Activated CD4-positive, alpha-beta T cell treated with anti-CD3 and anti-CD28 coated beads, Interleukin-2, amount 50 U/mL, for 4 hours (primary cell): ENCODE measurements around the gene MYO7A.

ENCODE experiments used
- DNase-seq, 2 experiments: peaks; one replicate each; pipeline ENCODE4 v3.0.0-alpha.2; 2020

The MYO7A gene

DNA sequence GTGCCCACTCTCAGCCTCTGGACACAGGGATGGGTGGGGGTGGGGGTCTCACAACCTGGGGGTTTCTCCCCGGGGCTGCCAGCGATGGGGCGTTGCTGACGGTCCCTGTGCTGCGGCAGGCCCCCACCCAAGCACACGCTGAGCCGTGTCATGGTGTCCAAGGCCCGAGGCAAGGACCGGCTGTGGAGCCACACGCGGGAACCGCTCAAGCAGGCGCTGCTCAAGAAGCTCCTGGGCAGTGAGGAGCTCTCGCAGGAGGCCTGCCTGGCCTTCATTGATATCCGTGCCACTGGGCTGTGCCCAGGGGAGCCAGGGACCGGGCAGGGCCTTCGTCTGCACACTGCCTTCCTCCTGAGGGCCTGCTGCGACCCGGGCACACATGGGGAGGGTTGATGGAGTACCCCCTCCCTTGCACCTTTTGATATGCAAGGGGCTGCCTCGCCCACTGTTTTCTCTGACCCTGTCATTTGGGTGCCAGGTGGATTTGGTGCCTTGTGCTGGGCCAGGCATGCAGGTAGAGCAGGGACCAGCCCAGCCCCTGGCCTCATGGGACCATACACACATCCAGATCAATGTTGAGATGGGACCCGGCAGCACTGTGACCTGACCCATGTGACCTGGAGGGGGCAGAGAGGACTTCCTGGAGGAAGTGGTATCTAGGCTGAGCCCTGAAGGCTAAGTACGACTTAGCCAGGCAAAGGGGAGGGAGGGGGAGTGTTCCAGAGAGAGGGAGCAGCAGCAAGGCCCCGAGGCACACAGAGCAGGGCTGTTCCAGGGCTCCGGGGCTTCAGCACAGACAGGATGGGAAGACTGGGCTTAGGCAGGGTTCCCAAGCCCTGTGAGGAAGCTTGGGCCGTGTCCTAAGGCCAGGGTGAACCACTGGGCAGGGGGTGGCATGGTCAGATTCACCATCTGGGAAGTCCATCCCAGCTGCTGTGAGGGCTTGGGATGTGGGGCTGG, 75.2 kb downstream of the MYO7A start:
- no peak for DNase-seq

DNA sequence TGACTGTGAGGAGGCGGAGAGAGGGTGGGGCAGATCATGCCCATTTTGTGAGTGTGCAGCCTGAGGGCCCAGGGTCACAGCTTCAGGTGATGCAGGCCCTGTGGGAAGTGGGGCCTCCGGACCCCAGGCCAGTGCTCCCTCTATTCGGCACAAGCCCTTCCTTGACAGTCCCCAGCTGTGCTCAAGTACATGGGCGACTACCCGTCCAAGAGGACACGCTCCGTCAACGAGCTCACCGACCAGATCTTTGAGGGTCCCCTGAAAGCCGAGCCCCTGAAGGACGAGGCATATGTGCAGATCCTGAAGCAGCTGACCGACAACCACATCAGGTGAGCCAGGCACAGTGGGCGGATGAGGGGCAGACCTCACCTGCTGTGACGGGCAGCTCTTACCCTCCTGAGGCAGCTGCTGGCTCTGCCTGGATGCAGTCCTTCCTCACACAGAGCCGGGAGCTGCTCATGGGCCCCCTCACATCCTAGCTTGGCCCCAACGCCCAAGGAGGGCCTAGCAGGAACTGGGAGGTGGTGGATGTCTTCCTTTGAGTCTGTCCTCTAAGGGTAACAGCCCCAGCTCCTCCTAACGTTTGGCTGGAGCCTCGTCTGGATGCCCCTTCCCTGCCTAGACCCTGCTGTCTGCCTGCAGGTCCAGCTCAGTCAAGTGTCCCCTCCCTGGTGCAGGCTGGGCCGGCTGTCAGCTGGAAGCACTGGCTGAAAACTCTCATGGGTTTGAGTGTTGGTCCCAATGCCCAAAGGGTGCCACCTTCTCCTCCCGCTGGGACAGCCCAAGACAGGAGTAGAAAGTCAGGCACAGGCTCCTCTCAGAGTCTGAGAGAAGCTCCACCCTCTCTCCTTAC, 76.1 kb downstream of the MYO7A start:
- no peak for DNase-seq

DNA sequence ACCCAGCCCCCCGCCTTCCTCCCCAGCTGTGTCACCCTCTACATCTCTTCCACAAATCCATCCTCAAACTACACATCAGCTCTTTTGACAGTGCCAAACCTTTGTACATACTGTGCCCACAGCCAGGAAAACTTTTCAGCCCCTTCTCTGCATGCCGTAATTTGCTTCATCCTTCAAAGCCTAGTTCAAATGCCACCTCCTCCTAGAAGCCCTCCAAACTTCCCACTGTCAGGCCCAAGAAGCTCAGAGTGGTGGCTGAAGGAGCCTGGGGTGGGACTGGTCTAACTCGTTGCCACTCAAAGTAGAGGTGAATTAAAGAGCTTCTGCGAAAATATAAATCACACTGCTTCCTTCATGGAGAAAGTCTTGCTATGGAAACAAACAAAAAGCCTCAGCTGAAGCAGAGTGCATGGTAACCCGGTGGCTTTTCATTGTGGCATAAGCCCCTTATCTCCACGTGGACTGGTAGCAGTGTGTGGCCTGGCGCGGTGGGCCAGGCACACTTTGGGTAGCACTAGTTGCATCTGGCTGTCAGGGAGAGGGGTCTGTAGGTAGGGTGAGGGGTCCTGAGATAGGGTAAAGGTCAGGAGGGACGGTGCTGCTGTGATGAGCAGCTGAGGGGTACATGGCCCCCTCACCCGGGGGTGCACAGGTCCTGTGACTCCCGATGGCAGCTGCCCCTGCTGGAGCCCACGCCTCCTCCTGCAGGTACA, 76.9 kb downstream of the MYO7A start:
- DNase-seq: no peak

DNA sequence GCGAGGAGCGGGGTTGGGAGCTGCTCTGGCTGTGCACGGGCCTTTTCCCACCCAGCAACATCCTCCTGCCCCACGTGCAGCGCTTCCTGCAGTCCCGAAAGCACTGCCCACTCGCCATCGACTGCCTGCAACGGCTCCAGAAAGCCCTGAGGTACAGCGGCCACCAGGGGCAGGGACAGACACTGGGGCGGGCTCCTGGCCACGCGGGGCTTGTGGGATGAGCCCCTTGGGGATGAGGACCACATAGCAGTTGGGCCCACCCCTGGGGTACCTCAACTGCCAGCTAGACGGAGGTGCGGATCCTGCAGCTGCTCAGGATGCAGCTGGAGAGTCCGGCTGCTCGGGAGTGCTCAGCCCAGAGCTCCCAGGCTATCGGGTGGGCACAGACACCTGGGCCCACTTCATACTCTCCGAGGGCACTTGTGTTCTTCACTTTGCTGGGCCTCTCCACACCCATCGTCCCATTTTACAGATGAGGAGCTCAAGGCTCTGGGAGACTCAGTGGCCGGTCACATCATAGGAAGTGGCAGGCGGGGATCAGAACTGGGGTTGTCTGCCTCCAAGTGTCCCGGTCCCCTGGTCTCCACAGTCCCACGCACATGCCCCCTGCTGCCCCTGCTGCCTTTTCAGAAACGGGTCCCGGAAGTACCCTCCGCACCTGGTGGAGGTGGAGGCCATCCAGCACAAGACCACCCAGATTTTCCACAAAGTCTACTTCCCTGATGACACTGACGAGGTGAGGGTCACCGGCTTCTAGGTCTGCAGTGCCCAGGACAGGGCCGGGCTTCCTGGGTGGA, 77.6 kb downstream of the MYO7A start:
- no peak for DNase-seq

DNA sequence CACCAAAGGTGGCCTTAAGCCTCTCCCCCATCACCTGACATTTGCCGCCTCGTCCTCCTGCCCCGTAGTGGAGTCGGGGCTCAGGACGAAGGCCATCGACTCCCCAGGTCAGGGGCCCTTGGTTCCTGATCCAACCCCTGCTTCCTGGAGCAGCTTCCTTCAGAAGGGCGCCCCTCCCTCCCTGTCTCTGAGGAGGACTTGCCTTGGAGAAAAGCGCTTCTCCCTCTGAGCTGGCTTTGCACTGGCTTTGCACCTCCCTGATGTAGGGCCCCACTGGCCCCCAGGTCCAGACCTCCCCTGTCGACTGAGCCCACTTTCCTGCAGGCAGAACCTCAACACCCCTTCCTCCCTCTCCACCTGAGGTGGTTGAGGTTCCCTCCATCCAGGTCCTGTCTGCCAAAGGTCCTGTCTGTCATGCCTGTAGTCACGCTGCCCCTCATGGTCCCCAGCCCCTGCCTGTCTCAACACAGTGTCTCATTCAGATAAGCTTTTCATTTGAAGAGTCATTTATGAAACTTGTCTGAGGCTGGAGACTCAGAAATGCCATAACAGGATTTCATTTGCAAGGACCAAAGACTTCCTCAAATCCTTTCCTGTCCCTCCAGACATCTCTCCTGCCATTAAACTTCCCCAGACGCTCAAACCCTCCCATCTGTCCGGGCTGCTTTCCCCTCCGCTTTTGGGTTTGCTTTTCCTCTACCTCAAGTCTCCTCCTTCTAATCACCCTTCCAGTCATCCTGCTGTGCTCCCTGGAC, 78.4 kb downstream of the MYO7A start:
- no peak for DNase-seq

DNA sequence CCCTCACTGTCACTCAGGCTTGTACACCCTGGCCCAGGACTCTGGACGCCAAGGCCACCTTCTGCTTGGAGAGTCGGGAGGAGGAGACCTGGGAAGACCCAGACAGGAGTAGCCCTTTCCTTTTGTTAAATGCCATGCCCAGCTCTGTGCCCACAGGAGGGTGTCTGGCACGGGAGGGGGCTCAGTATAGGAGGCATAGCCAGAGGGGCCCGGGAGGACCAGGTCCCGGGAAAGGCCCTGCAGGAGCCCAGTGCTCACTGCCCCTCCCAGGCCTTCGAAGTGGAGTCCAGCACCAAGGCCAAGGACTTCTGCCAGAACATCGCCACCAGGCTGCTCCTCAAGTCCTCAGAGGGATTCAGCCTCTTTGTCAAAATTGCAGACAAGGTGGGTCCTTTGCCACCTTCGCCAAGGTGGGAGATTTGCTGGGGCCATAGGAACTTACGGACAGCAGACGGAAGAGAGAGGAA, 79.0 kb downstream of the MYO7A start:
- no peak for DNase-seq

DNA sequence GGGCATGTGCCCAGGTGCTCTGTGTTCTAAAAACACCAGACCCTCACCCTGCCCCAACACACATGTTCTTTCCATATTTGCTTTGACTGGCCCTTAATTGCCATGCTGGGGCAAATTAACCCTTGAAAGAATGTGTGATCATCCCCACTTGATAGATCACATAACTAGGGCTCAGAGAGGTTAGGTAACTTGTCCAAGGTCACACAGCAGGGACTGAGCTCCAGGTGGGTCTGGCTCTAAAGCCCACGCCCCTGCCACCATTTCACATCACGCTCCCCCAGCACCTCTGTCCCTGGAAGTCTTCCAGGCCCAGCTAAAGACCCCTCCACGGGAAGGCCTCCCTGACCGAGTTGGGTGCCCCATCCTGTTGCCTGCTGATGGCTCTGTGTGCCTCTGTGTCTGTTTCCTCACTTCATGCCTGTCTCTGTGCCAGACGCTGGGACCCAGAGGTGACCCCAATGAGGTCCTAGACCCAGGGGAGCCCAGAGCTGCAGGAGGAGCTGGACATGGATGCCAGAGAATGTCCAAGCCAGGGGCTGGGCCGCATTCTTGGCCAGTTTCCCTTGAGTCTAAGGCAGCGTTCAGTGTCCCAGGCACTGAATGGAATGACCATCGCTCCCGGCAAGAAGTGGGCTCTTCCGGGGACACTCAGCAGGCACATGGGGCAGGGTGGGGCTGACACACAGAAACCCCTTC, 79.7 kb downstream of the MYO7A start:
- no peak for DNase-seq

DNA sequence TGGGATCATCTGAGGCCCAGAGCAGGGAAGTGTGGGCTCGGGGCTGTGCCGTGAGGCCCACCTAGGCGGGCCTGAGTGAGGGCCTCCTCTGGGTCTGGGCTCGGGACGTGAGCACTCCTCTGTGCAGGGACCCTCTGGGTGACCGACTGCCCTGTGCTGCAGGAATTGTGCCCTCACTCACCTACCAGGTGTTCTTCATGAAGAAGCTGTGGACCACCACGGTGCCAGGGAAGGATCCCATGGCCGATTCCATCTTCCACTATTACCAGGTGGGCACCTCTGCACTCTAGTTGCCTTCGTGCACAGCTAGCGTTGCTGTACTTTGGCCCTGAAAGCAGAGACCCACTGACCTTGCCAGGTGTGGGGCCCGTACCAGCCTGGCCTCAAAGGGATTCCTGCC, 80.5 kb downstream of the MYO7A start:
- DNase-seq: no peak

DNA sequence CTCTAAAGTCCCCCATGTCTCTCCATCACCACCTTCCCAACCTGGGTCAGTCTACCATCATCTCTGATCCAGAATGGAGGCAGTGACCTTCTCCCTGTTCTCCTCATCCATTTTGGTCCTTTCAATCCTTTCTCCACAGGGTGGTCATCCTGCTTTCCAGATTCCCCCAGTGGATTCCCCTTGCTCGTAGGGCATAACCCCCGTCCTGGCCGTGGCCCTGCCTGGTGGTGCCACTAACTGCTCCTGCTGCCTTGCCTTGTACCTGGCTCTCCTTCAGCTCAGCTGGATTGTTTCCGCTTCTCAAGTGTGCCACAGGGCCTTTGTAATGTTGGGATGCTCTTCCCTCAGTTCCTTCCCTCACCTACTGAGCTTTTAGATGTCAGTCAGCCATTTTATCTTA, 81.6 kb downstream of the MYO7A start:
- DNase-seq: no peak

DNA sequence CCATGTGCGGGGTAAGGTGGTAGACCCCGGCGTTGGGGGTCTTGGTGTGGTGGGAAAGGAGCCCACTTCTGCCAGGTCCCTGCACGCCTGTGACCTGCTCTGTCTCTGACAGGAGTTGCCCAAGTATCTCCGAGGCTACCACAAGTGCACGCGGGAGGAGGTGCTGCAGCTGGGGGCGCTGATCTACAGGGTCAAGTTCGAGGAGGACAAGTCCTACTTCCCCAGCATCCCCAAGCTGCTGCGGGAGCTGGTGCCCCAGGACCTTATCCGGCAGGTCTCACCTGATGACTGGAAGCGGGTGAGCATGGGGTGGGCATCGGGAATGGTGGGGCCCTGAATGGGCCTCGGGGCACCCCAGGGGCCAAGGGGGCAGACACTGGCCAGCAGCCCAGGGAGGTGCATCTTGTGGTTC, 83.0 kb downstream of the MYO7A start:
- DNase-seq: no peak

DNA sequence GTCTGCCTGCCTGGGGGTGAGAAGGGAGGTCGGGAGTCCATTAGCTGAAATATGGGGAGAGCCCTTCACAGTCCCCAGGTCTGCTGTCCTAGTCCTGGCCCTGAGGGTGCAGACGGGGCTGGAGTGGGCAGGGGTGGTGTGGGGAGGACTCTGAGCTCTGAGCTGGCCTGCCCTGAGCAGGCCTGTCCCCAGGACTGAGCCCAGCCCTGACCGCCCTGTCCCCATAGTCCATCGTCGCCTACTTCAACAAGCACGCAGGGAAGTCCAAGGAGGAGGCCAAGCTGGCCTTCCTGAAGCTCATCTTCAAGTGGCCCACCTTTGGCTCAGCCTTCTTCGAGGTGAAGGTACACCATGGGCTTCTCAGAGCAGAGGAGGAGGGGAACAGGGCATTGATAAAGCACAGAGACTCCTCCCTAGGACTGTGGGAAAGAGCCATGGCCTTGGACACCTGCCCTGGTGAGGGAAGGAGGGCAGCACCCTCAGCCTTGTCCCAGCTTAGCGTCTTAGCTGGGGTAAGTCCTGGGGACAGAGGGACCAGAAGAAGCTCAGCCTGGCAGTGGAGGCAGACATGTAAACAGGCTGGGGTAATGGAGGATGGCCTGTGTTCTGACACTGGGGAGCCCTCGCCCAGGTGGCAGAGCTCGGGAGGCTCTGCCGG, 83.7 kb downstream of the MYO7A start:
- no peak for DNase-seq

DNA sequence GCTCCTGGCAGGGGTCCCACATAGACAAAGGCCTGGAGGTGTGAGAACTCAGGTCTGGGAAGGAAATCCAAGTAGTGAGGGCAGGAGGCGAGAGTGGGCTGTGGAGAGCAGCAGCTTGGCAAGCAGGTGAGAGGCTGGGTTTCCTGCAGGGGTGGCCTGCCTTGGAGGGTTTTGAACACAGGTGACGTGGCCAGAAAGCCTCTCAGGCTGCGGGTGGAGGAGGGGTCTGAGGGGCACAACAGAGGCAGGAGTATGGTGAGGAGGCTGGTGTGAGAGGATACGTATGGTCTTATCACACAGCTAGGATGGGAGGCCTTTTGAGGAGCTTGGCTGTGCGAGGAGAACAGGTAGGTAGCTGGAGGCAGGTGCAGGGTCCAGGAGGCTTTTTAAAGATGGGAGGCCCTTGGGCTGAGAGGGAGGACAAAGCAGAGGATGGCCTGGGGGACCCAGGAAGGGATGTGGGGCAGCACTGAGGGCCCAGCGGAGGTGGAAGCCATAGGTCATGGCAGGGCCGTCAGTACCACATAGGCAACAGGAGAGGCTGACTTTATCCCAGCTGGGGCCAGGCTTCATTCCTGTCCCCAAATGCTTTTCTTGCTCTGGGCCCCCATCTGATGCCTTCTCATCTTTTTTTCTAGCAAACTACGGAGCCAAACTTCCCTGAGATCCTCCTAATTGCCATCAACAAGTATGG, 84.4 kb downstream of the MYO7A start:
- no peak for DNase-seq

DNA sequence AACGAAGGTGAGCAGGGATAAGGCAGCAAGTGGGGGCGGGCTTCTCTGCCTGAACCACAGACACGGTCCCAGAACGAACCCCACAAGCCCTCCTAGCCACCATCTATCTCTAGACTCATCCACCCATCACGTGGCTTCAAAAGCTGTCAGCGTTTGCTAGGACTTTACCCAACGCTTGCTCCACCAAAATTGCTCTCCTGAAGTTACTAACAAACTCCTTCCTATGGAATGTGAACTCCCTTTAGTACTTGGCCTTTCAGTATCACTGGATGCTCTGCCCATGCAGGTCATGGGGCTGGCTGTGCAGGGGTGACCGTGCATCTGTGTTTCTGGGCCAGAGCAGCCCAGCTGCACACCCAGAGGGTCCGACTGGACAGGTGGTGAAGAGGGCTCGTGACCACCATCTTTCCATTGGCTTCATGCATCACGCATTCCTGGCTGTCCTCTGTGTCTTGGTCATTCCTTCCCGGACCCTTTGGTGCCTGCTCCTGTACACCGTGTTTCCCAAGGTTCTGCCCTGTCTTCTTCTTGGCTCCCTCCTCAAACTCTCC, 85.1 kb downstream of the MYO7A start:
- DNase-seq: no peak

DNA sequence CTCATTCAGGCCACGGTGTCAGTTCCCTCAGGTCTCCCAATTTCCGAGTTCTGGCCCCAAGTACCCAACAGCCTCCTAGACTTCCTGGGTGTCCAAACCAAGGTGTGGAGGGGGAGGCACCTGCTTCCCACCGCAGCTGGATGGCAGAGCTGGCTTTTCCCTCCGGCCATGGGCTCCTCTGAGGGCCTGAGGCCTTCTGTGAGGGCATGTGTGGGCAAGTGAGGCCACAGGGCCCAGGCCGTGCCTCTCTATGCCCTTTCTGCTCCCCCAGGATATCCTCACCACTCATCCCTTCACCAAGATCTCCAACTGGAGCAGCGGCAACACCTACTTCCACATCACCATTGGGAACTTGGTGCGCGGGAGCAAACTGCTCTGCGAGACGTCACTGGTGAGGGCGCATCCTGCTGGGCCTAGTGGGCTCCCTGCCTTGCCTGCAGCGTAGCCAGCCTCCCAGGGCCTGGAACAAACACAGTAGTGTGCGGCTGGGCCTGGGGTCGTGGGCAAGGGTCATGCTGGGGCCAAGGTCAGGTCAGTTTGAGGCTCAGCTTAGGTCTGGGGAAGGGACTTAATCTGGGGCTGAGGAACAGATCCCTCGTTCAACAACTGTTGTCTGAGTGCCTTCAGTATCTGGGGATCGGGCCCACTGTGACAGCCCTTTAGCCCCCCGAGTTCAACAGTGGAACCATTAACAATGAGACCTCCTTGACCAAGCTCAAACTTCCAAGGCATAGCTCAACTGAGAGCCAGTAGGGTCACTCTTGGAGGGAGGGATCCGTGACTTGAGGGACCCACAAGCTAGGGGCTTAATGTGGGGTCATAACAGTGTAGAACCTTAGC, 85.8 kb downstream of the MYO7A start:
- no peak for DNase-seq

DNA sequence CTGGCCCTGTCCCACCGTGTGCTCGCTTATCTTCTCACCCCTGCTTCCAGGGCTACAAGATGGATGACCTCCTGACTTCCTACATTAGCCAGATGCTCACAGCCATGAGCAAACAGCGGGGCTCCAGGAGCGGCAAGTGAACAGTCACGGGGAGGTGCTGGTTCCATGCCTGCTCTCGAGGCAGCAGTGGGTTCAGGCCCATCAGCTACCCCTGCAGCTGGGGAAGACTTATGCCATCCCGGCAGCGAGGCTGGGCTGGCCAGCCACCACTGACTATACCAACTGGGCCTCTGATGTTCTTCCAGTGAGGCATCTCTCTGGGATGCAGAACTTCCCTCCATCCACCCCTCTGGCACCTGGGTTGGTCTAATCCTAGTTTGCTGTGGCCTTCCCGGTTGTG, 86.5 kb downstream of the MYO7A start:
- DNase-seq: no peak

DNA sequence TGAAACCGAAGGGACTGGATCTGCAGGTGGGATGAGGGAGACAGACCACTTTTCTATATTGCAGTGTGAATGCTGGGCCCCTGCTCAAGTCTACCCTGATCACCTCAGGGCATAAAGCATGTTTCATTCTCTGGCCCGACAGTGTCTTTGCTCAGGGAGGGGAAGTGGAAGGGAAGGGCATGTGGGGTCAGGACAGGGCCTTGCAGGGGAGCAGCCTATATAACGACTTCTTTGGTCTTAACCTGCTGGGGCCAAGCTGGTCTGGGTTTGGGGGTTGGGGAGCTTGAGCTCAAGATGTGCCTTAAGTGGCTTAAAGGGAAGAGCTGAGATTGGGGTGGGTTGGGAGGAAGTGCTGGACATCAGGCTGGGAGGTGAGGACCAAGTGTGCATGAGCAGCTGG, 87.1 kb downstream of the MYO7A start:
- DNase-seq: no peak

DNA sequence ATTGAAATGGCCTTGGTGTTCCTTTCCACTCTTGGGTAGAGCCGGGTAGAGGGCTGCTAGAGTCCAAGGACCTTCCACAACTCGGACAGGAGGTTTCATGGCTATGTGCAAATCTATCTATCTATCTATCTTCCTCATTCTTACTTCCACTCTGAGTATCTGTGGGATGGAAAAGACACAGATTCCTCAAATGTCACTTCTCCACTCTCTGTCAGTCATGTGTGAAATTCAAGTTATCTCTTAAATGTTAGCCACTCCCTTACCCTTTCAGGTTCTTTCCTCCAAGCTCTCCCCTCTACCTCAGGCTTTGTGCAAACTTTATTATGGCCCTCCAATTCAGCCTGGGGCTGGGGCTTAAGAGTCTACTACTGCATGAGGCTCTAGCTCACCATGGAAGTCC, 89.1 kb downstream of the MYO7A start:
- DNase-seq: no peak

DNA sequence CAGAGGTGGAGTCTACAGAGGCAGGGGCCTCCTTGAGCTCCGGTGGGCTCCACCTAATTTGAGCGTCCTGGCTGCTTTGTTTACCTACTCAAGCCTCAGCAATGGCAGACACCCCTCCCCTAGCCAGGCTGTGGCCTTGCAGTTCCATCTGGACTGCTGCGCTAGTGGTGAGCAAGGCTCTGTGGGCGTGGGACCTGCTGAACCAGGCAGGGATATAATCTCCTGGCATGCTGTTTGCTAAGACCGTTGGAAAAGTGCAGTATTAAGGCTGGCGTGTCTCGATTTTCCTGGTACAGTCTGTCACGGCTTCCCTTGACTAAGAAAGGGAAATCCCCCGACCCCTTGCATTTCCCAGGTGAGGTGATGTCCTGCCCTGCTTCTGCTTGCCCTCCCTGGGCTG, 95.8 kb downstream of the MYO7A start:
- no peak for DNase-seq
